Measurements from ENCODE around the gene TSC2. TPM values are rescaled to one million over a fixed set of nuclear protein-coding genes. Genes with fewer than 3 reads are reported as not detected.
"Not testable (repeated sequence)": the region's sequence is repeated elsewhere in the genome, so short reads cannot be mapped to it uniquely, and the experiment has no call there.

Gene TSC2
- total RNA-seq, 1 donor from 2014 or later: 88.3 TPM

DNA sequence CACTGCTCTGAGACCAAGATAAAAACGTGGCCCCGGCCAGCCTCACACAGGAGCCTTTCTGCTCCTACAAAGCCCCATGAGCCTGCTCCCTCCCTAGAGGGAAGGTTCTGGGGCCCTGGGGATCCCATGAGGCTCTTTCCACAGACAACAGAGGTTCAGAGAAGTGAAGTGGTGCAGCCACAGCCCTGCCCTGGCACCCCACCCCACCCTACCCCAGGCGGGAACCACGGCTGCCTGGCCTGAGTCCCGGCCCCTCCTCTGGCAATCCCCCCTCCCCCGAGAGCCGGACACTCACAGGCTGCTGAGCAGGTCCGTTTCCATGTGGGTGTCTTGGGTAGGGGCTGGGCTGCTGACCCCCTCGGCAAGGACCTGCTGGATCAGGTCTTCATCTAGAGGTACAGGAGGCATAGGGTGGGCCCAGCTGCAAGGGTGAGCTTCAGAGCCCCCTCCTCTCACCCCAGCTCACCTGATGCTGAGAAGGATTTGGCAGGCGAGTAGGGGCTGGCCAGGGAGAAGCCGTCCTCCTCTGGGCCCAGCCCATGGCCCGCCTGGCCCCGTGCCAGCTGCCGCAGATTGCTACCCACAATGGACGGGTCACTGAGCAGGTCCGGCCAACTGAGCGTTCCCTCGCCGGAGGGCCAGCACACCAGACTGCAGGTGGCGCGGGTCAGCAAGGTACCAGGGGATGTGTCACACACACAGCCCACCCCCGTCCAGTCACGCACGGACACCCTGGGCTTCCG lies 49.2 kb downstream of the TSC2 start:
- no peak for DNase-seq (ENCODE audit: low spot score)

DNA sequence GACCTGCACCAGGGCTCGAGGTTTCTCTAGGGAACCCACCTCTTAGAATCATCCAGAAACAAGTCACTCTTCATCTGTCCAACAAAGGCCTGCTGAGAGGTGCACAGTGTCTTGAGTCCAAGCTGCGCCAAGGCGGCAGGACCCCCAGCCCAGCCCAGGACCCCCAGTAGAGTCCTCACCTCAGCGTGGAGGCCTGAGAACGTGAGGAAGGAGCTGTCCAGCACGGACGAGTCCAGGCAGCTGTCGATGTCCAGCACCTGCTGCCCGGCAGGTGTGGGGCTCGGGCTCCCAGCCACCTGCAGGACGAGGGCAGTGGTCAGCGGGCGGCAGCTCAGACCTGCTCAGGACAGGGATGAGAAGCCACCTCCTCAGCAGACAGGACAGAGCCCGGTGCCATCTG lies 49.9 kb downstream of the TSC2 start:
- DNase-seq (ENCODE audit: low spot score): not testable (repeated sequence)

DNA sequence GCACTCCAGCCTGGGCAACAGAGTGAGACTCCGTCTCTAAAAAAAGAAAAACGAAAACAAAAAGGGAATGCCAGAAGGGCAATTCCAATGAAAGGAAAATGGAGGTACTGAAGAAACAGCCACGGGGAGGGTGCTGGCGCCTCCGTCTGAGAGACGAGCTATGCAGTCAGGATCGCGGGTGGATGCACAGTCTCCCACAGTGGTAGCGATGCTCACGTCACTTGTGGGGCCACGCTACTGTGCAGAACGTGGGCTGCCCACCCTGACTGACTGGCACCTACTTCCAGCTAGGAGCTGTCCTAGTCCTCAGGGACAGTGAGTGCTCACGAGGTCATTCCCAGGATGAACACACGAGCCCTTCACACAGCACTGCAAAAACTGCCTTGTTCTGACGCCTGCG lies 53.8 kb downstream of the TSC2 start:
- not testable (repeated sequence) for DNase-seq (ENCODE audit: low spot score)

- no peak for DNase-seq (ENCODE audit: low spot score)
These were observed 54.7 kb downstream of the TSC2 start for GRCh38 chr16:2102471-2102870.

DNA sequence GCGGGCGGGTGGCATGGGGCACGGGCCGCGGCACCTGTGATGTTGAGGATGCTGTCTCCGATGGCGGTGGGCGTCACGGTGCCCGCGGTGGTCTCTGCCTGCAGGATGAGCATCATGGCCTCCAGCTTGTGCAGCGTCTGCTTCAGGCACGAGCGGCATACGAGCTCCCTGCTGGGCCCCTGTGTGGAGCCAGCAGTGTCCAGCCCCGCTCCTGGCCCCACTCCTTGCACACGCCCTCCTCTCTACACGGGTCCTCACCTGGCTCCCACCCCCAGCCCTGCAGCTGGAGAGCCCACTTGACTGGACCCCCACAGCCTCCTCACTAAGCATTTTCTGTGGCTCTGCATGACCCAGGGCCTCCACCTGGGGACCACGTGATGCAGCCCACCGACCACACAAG lies 56.7 kb downstream of the TSC2 start:
- not testable (repeated sequence) for DNase-seq (ENCODE audit: low spot score)

- DNase-seq (ENCODE audit: low spot score): not testable (repeated sequence)
These were observed 57.5 kb downstream of the TSC2 start for GRCh38 chr16:2105291-2105690.

GRCh38 chr16:2105769-2106168 lies 58.0 kb downstream of the TSC2 start:
- not testable (repeated sequence) for DNase-seq (ENCODE audit: low spot score)

DNA sequence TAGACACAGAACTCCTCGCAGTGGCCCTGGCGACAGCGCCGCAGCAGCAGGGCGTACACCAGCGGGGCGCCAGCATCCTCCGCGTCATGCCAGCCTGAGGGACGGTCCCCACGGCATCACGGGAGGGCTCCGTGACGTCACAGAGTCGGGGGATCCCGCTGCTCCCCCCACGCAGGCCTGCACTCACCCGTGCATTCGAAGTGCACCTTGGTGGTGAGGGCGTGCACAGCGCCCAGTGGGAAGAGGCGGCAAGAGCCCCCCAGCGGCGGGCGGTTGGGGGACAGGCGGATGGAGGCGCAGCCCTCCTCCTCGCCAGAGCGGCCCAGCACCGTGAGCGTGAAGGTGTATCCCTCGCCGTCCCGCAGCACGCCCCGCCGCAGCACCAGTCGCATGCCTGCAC lies 58.4 kb downstream of the TSC2 start:
- not testable (repeated sequence) for DNase-seq (ENCODE audit: low spot score)

- DNase-seq (ENCODE audit: low spot score): not testable (repeated sequence)
These were observed 59.5 kb downstream of the TSC2 start for GRCh38 chr16:2107121-2107790.

DNA sequence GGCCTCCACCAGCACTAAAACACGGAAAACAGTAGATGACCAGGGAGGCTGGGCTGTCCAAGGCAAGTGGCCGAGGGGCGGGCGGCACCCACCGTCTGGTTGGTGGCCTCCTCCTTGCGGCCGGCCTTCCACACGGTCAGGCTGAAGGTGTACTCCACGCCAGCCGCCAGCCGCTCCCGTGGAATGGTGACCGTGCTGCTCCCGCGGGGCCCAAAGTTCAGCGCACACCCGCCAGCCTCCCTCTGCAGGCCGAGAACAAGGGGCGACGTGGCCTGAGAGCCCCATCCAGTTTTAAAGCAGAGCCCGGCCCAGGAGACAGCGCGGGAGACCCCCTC lies 60.0 kb downstream of the TSC2 start:
- DNase-seq (ENCODE audit: low spot score): not testable (repeated sequence)

DNA sequence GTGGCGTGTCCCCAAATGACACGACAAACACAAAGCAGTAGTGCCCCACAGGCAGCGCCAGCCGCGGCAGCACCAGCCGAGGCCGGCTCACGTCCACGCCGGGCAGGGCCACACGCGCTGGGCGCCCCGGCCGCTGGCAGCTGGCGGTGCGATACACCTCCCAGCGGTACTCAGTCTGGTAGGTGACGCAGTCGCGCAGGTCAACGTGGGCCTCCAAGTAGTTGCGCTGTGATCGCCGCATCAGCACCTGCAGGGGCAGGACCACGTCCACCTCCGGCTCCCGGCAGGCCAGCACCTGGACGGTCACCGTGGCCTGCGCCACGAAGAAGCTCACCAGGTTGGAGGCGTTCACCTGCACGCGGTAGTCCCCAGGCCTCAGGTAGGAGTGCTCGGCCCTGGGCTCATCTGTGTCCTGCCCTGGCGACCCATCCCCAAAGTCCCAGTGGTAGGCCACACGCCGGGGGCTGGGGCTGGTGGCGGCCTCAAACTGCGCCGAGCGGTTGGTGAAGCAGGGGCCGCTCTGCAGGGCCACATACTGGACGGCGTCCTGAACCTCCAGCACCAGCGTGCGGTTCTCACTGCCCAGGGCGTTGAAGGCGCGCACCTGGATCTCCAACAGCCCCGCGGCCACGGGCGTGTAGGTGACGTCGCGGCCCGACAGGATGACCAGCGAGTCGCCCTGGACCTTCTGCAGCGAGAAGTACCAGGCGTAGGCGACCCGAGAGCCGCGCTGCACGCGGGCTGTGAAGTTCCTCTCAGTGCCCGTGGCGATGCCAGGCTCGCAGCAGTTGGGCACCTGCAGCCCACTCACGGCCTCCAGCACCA lies 60.9 kb downstream of the TSC2 start:
- not testable (repeated sequence) for DNase-seq (ENCODE audit: low spot score)

- DNase-seq (ENCODE audit: low spot score): not testable (repeated sequence)
These were observed 61.4 kb downstream of the TSC2 start for GRCh38 chr16:2109271-2109580.

- DNase-seq (ENCODE audit: low spot score): not testable (repeated sequence)
These were observed 62.1 kb downstream of the TSC2 start for GRCh38 chr16:2109872-2110271.

DNA sequence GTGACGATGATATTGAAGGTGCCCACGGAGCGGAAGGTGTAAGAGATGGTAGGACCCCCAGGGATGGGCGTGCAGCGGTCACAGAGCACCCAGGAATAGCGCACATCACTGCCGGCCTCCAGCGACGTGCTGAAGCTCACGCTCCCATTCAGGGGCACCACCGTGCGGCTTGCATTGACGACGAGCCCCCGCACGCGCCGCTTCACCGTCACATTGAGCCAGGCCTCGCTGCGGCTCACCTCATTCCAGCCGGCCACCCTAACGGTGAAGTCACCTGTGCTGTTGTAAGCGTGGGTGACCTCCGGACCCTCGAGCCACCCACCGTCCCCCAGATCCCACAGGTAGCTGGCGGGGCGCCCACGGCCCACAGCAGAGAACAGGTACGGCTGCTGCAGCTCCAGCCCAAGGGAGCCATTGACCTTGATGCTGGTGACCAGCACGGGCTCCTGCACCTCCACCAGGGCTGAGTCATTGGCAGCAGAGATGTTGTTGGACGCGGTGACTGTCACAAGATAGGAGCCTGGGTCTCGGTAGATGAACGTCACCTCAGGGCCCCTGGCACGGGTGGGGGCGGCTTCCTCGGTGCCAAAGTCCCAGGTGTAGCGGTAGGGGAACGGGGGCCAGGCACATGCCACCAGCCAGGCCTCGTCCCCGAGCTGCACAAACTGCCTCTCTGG lies 62.7 kb downstream of the TSC2 start:
- not testable (repeated sequence) for DNase-seq (ENCODE audit: low spot score)

- not testable (repeated sequence) for DNase-seq (ENCODE audit: low spot score)
These were observed 63.2 kb downstream of the TSC2 start for GRCh38 chr16:2111009-2111353.

GRCh38 chr16:2111412-2112335 lies 63.9 kb downstream of the TSC2 start:
- not testable (repeated sequence) for DNase-seq (ENCODE audit: low spot score)

- DNase-seq (ENCODE audit: low spot score): not testable (repeated sequence)
These were observed 64.8 kb downstream of the TSC2 start for GRCh38 chr16:2112539-2113106.

- DNase-seq (ENCODE audit: low spot score): not testable (repeated sequence)
These were observed 66.4 kb downstream of the TSC2 start for GRCh38 chr16:2114225-2114624.

GRCh38 chr16:2114885-2115590 lies 67.3 kb downstream of the TSC2 start:
- DNase-seq (ENCODE audit: low spot score): not testable (repeated sequence)

DNA sequence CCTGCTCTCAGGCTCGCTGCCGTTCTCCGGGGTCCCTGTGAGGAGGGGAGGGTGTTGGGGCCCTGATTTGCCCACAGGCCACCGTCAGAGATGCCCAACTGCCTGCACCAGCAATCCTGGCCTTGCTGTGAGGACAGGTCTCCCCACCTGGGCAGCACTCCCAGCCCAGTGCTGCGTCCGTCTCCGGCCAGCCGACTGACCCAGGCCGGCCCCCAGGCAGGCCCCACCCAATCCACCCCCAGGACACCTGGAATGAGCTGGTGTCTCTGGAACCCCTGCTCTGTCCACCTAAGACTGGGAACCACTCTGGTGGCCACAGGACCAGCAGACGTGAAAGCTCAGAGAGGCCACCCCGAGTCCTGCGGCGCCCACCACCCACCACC lies 67.8 kb downstream of the TSC2 start:
- no peak for DNase-seq (ENCODE audit: low spot score)

All from mesenteric fat pad (tissue), 1 donor.